Measurements from ENCODE around the gene ZGPAT. TPM values are rescaled to one million over a fixed set of nuclear protein-coding genes. Genes with fewer than 3 reads are reported as not detected.
A peak's percentile ranks its signal among the peaks of the same experiment; 100 is the strongest.

The ZGPAT gene
- total RNA-seq, 1 experiment from 2014 or later, result 27.6 TPM

DNA sequence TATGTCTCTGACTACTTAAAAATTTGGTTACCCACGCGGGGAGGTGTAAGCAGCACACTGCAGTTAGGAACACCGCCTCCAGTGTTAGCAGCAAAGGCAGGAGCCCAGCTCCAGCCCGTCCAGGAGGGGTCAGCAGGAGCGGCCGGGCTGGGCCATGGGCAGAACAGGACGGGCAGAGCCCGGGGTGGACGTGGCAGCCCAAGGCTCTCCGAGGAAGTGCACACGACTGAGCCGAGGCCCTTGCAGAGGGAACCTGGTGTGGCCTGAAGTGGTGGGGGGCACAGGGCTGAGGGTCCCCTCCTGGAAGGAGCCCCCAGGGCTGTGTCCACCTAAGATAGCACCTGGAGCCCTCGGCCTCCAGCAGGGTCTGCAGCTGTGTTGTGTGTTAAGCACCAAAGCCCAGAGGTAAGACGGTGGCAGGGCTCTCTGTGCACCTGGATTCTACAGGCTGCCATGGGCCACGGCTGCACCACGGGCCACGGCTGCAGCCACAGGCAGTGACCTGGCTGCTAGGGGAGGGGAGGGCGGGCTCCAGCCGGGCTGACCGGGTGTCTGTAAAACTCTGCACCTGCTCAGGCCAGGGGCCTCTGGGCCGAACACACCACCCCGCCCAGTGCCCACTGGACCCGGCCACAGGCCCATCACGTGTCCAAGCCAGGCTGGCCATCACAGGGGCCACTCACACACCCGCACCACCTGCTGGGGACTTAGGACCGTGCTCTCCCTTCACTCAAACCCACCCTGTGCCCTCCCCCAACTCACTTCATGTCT lies 38.3 kb downstream of the ZGPAT start:
- Histone ChIP-seq H3K4ac (ENCODE audit: low read depth, low read length) (no peak overlapping the region), H2BK20ac (ENCODE audit: low read depth, low read length, poor library complexity, severe bottlenecking) (no peak overlapping the region), H3T11ph (ENCODE audit: low read length) (no peak overlapping the region), H2AK5ac (ENCODE audit: insufficient read length, low read length) (no peak overlapping the region), H3K14ac (ENCODE audit: insufficient read depth, low read length) (no peak overlapping the region), H2BK120ac (ENCODE audit: low read depth, low read length, poor library complexity, severe bottlenecking) (no peak overlapping the region), H4K8ac (replicated peaks; ENCODE audit: insufficient read length, low read depth, low read length) (no peak overlapping the region), H4K20me1 (ENCODE audit: control insufficient read depth, insufficient read depth, insufficient read length) (no peaks in the 10 kb centered on the region), H3K79me1 (ENCODE audit: insufficient read depth, low read depth, low read length, poor library complexity, severe bottlenecking) (no peaks in the 10 kb centered on the region), H3K18ac (ENCODE audit: insufficient read length, low read depth, low read length) (no peak overlapping the region), H3K4me2 (ENCODE audit: insufficient read depth, insufficient read length, low read length) (no peak overlapping the region), H2BK15ac (ENCODE audit: low read depth, low read length) (no peak overlapping the region), H3K9me3 (ENCODE audit: control insufficient read depth, low read depth, low read length) (no peaks in the 10 kb centered on the region), H4K91ac (ENCODE audit: insufficient read length, low read depth, low read length) (no peak overlapping the region), H2AFZ (ENCODE audit: low read length) (no peak overlapping the region), H3K56ac (ENCODE audit: insufficient read length, low read depth, low read length) (no peak overlapping the region), H2BK12ac (ENCODE audit: insufficient read length, low read depth, low read length) (no peak overlapping the region), H3K9ac (ENCODE audit: extremely low read depth, insufficient read length, low read length) (no peak overlapping the region), H3K27me3 (ENCODE audit: insufficient read depth, low read length) (no peaks in the 10 kb centered on the region), H2BK5ac (ENCODE audit: insufficient read length, low read length) (no peak overlapping the region), H3K23me2 (ENCODE audit: insufficient read length, low read depth, low read length, poor library complexity, severe bottlenecking) (no peaks in the 10 kb centered on the region), H4K5ac (ENCODE audit: insufficient read length, low read depth, low read length) (no peak overlapping the region), H3K4me1 (ENCODE audit: insufficient read depth, low read length) (no peaks in the 10 kb centered on the region; the same call in 1 of the 2 replicates), H3K27ac (ENCODE audit: insufficient read length, low read depth, low read length) (no peak overlapping the region), H3K23ac (ENCODE audit: insufficient read length, low read depth, low read length) (no peak overlapping the region), H3K79me2 (ENCODE audit: insufficient read depth, low read length) (no peaks in the 10 kb centered on the region)
- H3K4me1 Mint-ChIP-seq, result peaks cover under 1 to 3% of the 10 kb centered on the region in 2 experiments; a peak in 3 of 4 replicates
- no CpG with 5 or more reads among the region's 26 CpGs for WGBS (ENCODE audit: extremely low coverage, insufficient read length, low lambda C conversion rate)
- TF ChIP-seq, protein P1, sequence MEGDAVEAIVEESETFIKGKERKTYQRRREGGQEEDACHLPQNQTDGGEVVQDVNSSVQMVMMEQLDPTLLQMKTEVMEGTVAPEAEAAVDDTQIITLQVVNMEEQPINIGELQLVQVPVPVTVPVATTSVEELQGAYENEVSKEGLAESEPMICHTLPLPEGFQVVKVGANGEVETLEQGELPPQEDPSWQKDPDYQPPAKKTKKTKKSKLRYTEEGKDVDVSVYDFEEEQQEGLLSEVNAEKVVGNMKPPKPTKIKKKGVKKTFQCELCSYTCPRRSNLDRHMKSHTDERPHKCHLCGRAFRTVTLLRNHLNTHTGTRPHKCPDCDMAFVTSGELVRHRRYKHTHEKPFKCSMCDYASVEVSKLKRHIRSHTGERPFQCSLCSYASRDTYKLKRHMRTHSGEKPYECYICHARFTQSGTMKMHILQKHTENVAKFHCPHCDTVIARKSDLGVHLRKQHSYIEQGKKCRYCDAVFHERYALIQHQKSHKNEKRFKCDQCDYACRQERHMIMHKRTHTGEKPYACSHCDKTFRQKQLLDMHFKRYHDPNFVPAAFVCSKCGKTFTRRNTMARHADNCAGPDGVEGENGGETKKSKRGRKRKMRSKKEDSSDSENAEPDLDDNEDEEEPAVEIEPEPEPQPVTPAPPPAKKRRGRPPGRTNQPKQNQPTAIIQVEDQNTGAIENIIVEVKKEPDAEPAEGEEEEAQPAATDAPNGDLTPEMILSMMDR (conservative IDR thresholded peaks at IDR 0.05), result no peak
- no peaks in the 10 kb centered on the region for H3K9me3 Mint-ChIP-seq
- peaks cover 0 to 14% (median 14%) of the 10 kb centered on the region in 3 experiments; a peak in 4 of 7 replicates for H3K36me3 Mint-ChIP-seq (ENCODE audit: insufficient read depth in 1 of 3, low read depth in 3 of 3)
- no peak for DNase-seq
- H3K4me3 Mint-ChIP-seq, result no peak overlapping the region
- H3K27ac Mint-ChIP-seq, result peak overlapping the region in 1 of 3 experiments; percentile 50; a peak in 2 of 7 replicates
- H3K27me3 Mint-ChIP-seq (ENCODE audit: low read depth), result no peaks in the 10 kb centered on the region

Measured in H9 (cell line).